Progenitor cell of endocrine pancreas (in vitro differentiated cells): Measurements from ENCODE around the gene FLOT1. TPM values are rescaled to one million over a fixed set of nuclear protein-coding genes. Genes with fewer than 3 reads are reported as not detected.

Experiments used
- DNase-seq: peaks from one replicate; pipeline ENCODE4 v3.0.0; 2021; ENCODE audit warnings: low spot score; ENCODE audit not compliant: unreplicated experiment
- H3K27ac Mint-ChIP-seq: 2 replicates; pipeline ENCODE4 v1.8.0; 2021; ENCODE audit warnings: mild to moderate bottlenecking, moderate library complexity, mixed read lengths
- H3K27me3 Mint-ChIP-seq: 2 replicates; pipeline ENCODE4 v1.8.0; 2021; ENCODE audit warnings: mixed read lengths
- H3K36me3 Mint-ChIP-seq: 2 replicates; pipeline ENCODE4 v1.8.0; 2022; ENCODE audit warnings: mixed read lengths; ENCODE audit not compliant: insufficient read depth
- H3K4me1 Mint-ChIP-seq: 2 replicates; pipeline ENCODE4 v1.8.0; 2021; ENCODE audit warnings: low read depth, mixed read lengths
- H3K4me3 Mint-ChIP-seq: 2 replicates; pipeline ENCODE4 v1.8.0; 2021; ENCODE audit warnings: low read depth, mild to moderate bottlenecking, moderate library complexity, mixed read lengths
- H3K9me3 Mint-ChIP-seq: 2 replicates; pipeline ENCODE4 v1.8.0; 2021; ENCODE audit warnings: low read depth, mixed read lengths
- CTCF ChIP-seq: fragments of 200-600 bp; sonication (generic); IDR thresholded peaks from one replicate; pipeline ENCODE4 v1.5.0; 2021; ENCODE audit warnings: antibody characterized with exemption, mild to moderate bottlenecking; ENCODE audit not compliant: unreplicated experiment
- total RNA-seq: library from RNA; stranded (reverse); gene quantifications from 2 replicates; pipeline ENCODE4 v1.2.1, GENCODE V29; 2021

The FLOT1 gene
- total RNA-seq, 1 donor from 2014 or later, result 115 TPM

- Mint-ChIP-seq H3K4me1 (peaks cover 39% of the 10 kb centered on the region), H3K27me3 (no peaks in the 10 kb centered on the region), H3K27ac (peak overlapping the region; percentile 92), H3K4me3 (peak overlapping the region; percentile 92), H3K36me3 (no peaks in the 10 kb centered on the region), H3K9me3 (no peaks in the 10 kb centered on the region)
- no peak for DNase-seq
- no peak for TF ChIP-seq CTCF
Measured at GRCh38 chr6:30689985-30690384, 52.5 kb downstream of the FLOT1 start.

- peak overlapping the region; percentile 47 for H3K27ac Mint-ChIP-seq
- no peaks in the 10 kb centered on the region for H3K9me3 Mint-ChIP-seq
- H3K4me1 Mint-ChIP-seq, result peaks cover 40% of the 10 kb centered on the region
Measured at GRCh38 chr6:30689022-30689865, 53.2 kb downstream of the FLOT1 start.

GRCh38 chr6:30688569-30688968 is 53.9 kb downstream of the FLOT1 start:
- no peak for TF ChIP-seq CTCF
- peaks cover 1% of the 10 kb centered on the region for H3K36me3 Mint-ChIP-seq
- H3K4me1 Mint-ChIP-seq, result peaks cover 46% of the 10 kb centered on the region
- H3K4me3 Mint-ChIP-seq, result peak overlapping the region; percentile 0
- no peak overlapping the region for H3K27ac Mint-ChIP-seq
- no peak for DNase-seq
- no peaks in the 10 kb centered on the region for H3K27me3 Mint-ChIP-seq
- no peaks in the 10 kb centered on the region for H3K9me3 Mint-ChIP-seq

More at GRCh38 chr6:30689022-30689865, 53.2 kb downstream of the FLOT1 start:
- TF ChIP-seq CTCF, result no peak
- Mint-ChIP-seq H3K36me3 (no peaks in the 10 kb centered on the region), H3K4me3 (peak overlapping the region; percentile 92), H3K27me3 (no peaks in the 10 kb centered on the region)
- no peak for DNase-seq

GRCh38 chr6:30687659-30688431 is 54.6 kb downstream of the FLOT1 start:
- no peak for TF ChIP-seq CTCF
- Mint-ChIP-seq H3K9me3 (no peaks in the 10 kb centered on the region), H3K4me3 (peak overlapping the region; percentile 89), H3K27ac (peak overlapping the region; percentile 93), H3K4me1 (peaks cover 51% of the 10 kb centered on the region), H3K36me3 (peaks cover 1% of the 10 kb centered on the region), H3K27me3 (no peaks in the 10 kb centered on the region)
- no peak for DNase-seq

GRCh38 chr6:30686908-30687658 is 55.4 kb downstream of the FLOT1 start:
- TF ChIP-seq CTCF, result no peak
- Mint-ChIP-seq H3K4me3 (peak overlapping the region; percentile 89), H3K27me3 (no peaks in the 10 kb centered on the region), H3K36me3 (peaks cover 1% of the 10 kb centered on the region), H3K4me1 (peaks cover 54% of the 10 kb centered on the region), H3K9me3 (no peaks in the 10 kb centered on the region), H3K27ac (peak overlapping the region; percentile 93)
- peak; percentile 65 for DNase-seq
